ENCODE results near the gene PRAMEF17. TPM values are rescaled to one million over a fixed set of nuclear protein-coding genes. Genes with fewer than 3 reads are reported as not detected.
"Not testable (repeated sequence)": the region's sequence is repeated elsewhere in the genome, so short reads cannot be mapped to it uniquely, and the experiment has no call there.

The PRAMEF17 gene
- total RNA-seq, 1 experiment from 2014 or later, result not detected

DNA sequence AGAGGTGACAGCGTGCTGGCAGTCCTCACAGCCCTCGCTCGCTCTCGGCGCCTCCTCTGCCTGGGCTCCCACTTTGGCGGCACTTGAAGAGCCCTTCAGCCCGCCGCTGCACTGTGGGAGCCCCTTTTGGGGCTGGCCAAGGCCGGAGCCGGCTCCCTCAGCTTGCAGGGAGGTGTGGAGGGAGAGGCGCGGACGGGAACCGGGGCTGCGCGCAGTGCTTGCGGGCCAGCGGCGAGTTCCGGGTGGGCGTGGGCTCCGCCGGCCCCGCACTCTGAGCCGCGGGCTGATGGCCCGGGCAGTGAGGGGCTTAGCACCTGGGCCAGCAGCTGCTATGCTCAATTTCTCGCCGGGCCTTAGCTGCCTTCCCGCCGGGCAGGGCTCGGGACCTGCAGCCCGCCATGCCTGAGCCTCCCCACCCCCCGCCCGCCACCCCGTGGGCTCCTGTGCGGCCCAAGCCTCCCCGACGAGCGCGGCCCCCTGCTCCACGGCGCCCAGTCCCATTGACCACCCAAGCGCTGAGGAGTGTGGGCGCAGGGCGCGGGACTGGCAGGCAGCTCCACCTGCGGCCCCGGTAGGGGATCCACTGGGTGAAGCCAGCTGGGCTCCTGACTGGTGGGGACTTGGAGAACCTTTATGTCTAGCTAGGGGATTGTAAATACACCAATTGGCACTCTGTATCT is 49.8 kb downstream of the PRAMEF17 start:
- DNase-seq (ENCODE audit: low read depth), result not testable (repeated sequence)

Other genes with a start within 250 kb of the PRAMEF17 start
- gene PRAMEF26, start 233.6 kb upstream of the PRAMEF17 start, total RNA-seq (2014; rRNA removed; shearing (Covaris generic)), result not detected in 2 replicates
- not detected in 2 replicates for gene HNRNPCL4, start 224.0 kb upstream of the PRAMEF17 start, total RNA-seq (2014; rRNA removed; shearing (Covaris generic))
- gene PRAMEF9, start 217.8 kb upstream of the PRAMEF17 start, total RNA-seq (2014; rRNA removed; shearing (Covaris generic)), result not detected in 2 replicates
- gene PRAMEF13, start 188.2 kb upstream of the PRAMEF17 start, total RNA-seq (2014; rRNA removed; shearing (Covaris generic)), result not detected in 2 replicates
- not detected in 2 replicates for gene PRAMEF18, start 163.5 kb upstream of the PRAMEF17 start, total RNA-seq (2014; rRNA removed; shearing (Covaris generic))
- not detected in 2 replicates for gene PRAMEF5, start 135.4 kb upstream of the PRAMEF17 start, total RNA-seq (2014; rRNA removed; shearing (Covaris generic))
- not detected in 2 replicates for gene PRAMEF8, start 104.5 kb upstream of the PRAMEF17 start, total RNA-seq (2014; rRNA removed; shearing (Covaris generic))
- not detected in 2 replicates for gene PRAMEF33, start 86.1 kb upstream of the PRAMEF17 start, total RNA-seq (2014; rRNA removed; shearing (Covaris generic))
- not detected in 2 replicates for gene PRAMEF15, start 74.1 kb upstream of the PRAMEF17 start, total RNA-seq (2014; rRNA removed; shearing (Covaris generic))
- gene PRAMEF14, start 42.5 kb upstream of the PRAMEF17 start, total RNA-seq (2014; rRNA removed; shearing (Covaris generic)), result not detected in 2 replicates
- gene PRAMEF19, start 17.7 kb upstream of the PRAMEF17 start, total RNA-seq (2014; rRNA removed; shearing (Covaris generic)), result not detected in 2 replicates
- gene PRAMEF20, start 20.8 kb downstream of the PRAMEF17 start, total RNA-seq (2014; rRNA removed; shearing (Covaris generic)), result not detected in 2 replicates
- 0.43 and 0.71 TPM in 2 replicates for gene LRRC38, start 124.4 kb downstream of the PRAMEF17 start, total RNA-seq (2014; rRNA removed; shearing (Covaris generic))
- gene PDPN, start 194.2 kb downstream of the PRAMEF17 start, total RNA-seq (2014; rRNA removed; shearing (Covaris generic)), result 8.7 and 16.3 TPM in 2 replicates

All from HT1080 (cell line).